K562 (cell line): Measurements from ENCODE around the gene ATP5MK. TPM values are rescaled to one million over a fixed set of nuclear protein-coding genes. Genes with fewer than 3 reads are reported as not detected.

Source experiments
- MCM5 ChIP-seq: fragments of 450-650 bp; IDR thresholded peaks from 2 replicates; pipeline ENCODE4 v1.6.1; 2016; ENCODE audit warnings: low read depth
- NCOR1 ChIP-seq: fragments of 450-650 bp; IDR thresholded peaks from 2 replicates; pipeline ENCODE4 v1.6.1; 2016; ENCODE audit warnings: mild to moderate bottlenecking, moderate library complexity
- RAD21 ChIP-seq, 2 experiments: fragments of 250-450 bp in 1 of 2; fragments of 450-650 bp in 1 of 2; sonication (Bioruptor Pico) in 1 of 2; formaldehyde crosslinking in 1 of 2; IDR thresholded peaks in 1 of 2; conservative IDR thresholded peaks in 1 of 2; 2 replicates each; pipeline versions ENCODE4 v1.4.0 to v1.8.0; 2020 to 2022; ENCODE audit warnings: mild to moderate bottlenecking in 2 of 2, moderate library complexity in 1 of 2
- SMC3 ChIP-seq: conservative IDR thresholded peaks from 2 replicates; pipeline ENCODE4 v1.6.1; 2011; ENCODE audit warnings: low read depth, low read length, improper control_type of control experiment; ENCODE audit not compliant: insufficient read depth
- polyA plus RNA-seq, 8 experiments: library from polyadenylated mRNA; depleted of rRNA in 4 of 8; stranded (reverse) in 5 of 8; unstranded in 3 of 8; fragments of >200 nt; fragmentation: Nextera tagmentation in 2 of 8; fragmentation: Illumina TruSeq in 1 of 8; extraction: Ambion mirVana in 2 of 8; extraction: Trizol in 1 of 8; gene quantifications; 2 replicates each; pipeline versions ENCODE4 v1.2.1 to v1.2.3, GENCODE V29; 2011 to 2014; ENCODE audit warnings: inconsistent platforms in 1 of 8, missing spikeins in 1 of 8
- total RNA-seq, 7 experiments: library from RNA; depleted of rRNA in 6 of 7; stranded (reverse); fragments of >200 nt in 6 of 7; fragmentation: Illumina TruSeq in 2 of 7; extraction: Trizol in 2 of 7; gene quantifications; 2 replicates each; pipeline versions ENCODE4 v1.2.1 to v1.2.3, GENCODE V29; 2011 to 2021; ENCODE audit warnings: low replicate concordance in 1 of 7
- TF ChIP-seq, protein P1 (sequence below), 2 experiments: fragments of 450-650 bp; formaldehyde crosslinking in 1 of 2; IDR thresholded peaks; 2 replicates each; pipeline versions ENCODE4 v1.4.0 to v1.6.1; 2014 to 2020; ENCODE audit warnings: mild to moderate bottlenecking in 2 of 2, borderline replicate concordance in 1 of 2, low read depth in 1 of 2
- TF ChIP-seq, protein P2 (sequence below), 3 experiments: IDR thresholded peaks in 2 of 3; conservative IDR thresholded peaks in 1 of 3; 2 replicates each; pipeline ENCODE4 v1.5.1; 2011 to 2012; ENCODE audit warnings: low read length in 3 of 3, mild to moderate bottlenecking in 3 of 3, control low read depth in 2 of 3, improper control_type of control experiment in 1 of 3, inconsistent platforms in 1 of 3, low read depth in 1 of 3, mixed read lengths in 1 of 3, moderate library complexity in 1 of 3; ENCODE audit not compliant: insufficient read depth in 2 of 3

ATP5MK gene
- total and polyA plus RNA-seq, 9 of the 15 experiments (the other 6 are each of a cell fraction or from before 2014, with no cell fraction given), result 182 to 1,810 (median 741) TPM

DNA sequence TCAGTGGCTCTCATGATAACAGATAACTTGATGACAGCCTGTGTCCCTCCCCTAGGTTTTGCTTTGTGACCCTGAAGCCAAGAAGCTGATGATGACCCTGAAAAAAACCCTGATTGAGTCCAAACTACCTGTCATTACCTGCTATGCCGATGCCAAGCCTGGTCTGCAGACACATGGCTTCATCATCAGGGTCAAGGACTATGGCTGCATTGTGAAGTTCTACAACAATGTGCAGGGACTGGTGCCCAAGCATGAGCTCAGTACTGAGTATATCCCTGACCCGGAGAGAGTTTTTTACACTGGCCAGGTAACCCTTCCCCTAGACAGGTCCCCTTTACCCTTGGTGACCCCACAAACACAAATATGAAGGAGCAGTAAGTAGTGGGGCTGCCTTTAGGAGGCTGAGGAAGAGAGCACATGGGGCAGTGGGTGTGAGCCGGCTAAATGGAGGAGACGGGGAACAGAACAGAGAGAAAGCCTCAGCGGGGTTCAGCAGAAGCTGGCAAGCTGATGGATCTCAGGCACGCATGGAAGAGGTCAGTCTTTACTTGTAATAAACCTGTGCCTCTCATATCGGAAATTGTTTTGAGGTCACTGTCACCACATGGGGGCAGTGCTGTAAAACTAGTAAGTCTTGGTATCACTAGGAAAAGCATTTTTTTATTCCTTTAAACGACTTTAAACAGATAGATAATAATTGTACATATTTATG is 20.3 kb upstream of the ATP5MK start (continued):
- TF ChIP-seq, protein P1, sequence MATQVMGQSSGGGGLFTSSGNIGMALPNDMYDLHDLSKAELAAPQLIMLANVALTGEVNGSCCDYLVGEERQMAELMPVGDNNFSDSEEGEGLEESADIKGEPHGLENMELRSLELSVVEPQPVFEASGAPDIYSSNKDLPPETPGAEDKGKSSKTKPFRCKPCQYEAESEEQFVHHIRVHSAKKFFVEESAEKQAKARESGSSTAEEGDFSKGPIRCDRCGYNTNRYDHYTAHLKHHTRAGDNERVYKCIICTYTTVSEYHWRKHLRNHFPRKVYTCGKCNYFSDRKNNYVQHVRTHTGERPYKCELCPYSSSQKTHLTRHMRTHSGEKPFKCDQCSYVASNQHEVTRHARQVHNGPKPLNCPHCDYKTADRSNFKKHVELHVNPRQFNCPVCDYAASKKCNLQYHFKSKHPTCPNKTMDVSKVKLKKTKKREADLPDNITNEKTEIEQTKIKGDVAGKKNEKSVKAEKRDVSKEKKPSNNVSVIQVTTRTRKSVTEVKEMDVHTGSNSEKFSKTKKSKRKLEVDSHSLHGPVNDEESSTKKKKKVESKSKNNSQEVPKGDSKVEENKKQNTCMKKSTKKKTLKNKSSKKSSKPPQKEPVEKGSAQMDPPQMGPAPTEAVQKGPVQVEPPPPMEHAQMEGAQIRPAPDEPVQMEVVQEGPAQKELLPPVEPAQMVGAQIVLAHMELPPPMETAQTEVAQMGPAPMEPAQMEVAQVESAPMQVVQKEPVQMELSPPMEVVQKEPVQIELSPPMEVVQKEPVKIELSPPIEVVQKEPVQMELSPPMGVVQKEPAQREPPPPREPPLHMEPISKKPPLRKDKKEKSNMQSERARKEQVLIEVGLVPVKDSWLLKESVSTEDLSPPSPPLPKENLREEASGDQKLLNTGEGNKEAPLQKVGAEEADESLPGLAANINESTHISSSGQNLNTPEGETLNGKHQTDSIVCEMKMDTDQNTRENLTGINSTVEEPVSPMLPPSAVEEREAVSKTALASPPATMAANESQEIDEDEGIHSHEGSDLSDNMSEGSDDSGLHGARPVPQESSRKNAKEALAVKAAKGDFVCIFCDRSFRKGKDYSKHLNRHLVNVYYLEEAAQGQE (IDR thresholded peaks at IDR 0.05; ENCODE audit: borderline replicate concordance), result peak; percentile 60; the same call in 1 of the 2 replicates
- TF ChIP-seq, protein P1 (CRISPR knock-in tag; IDR thresholded peaks at IDR 0.05; ENCODE audit: low read depth), result no peak
- TF ChIP-seq MCM5, result no peak
- no peak for TF ChIP-seq NCOR1
- TF ChIP-seq, protein P2, sequence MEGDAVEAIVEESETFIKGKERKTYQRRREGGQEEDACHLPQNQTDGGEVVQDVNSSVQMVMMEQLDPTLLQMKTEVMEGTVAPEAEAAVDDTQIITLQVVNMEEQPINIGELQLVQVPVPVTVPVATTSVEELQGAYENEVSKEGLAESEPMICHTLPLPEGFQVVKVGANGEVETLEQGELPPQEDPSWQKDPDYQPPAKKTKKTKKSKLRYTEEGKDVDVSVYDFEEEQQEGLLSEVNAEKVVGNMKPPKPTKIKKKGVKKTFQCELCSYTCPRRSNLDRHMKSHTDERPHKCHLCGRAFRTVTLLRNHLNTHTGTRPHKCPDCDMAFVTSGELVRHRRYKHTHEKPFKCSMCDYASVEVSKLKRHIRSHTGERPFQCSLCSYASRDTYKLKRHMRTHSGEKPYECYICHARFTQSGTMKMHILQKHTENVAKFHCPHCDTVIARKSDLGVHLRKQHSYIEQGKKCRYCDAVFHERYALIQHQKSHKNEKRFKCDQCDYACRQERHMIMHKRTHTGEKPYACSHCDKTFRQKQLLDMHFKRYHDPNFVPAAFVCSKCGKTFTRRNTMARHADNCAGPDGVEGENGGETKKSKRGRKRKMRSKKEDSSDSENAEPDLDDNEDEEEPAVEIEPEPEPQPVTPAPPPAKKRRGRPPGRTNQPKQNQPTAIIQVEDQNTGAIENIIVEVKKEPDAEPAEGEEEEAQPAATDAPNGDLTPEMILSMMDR (IDR thresholded peaks at IDR 0.05 in 2 of 3, conservative IDR thresholded peaks at IDR 0.05 in 1 of 3; ENCODE audit: insufficient read depth in 2 of 3, low read depth in 1 of 3, low read length in 3 of 3), result peak in 2 of 3 experiments; percentile 44 to 63; a peak in 5 of 6 replicates
- peak; percentile 47 to 60 for TF ChIP-seq RAD21 (CRISPR knock-in tag; conservative IDR thresholded peaks at IDR 0.05 in 1 of 2, IDR thresholded peaks at IDR 0.05 in 1 of 2)
- 0 out of 2 replicates have a peak, but pooled peaks have one; percentile 13 for TF ChIP-seq SMC3
